IPS-20b (cell line): Measurements from ENCODE around the gene SERGEF.
"Not testable (repeated sequence)": the region's sequence is repeated elsewhere in the genome, so short reads cannot be mapped to it uniquely, and the experiment has no call there.

Source experiments
- H3K27ac ChIP-seq: one replicate; pipeline ENCODE4 v1.5.1; 2013; ENCODE audit warnings: low read length
- H3K27me3 ChIP-seq: 2 replicates; pipeline ENCODE4 v1.6.1; 2013; ENCODE audit warnings: mild to moderate bottlenecking, low read length, inconsistent platforms; ENCODE audit not compliant: insufficient read depth
- H3K36me3 ChIP-seq: 2 replicates; pipeline ENCODE4 v1.6.1; 2013; ENCODE audit warnings: low read depth, mild to moderate bottlenecking, inconsistent platforms, low read length, moderate library complexity; ENCODE audit not compliant: insufficient read depth
- H3K4me1 ChIP-seq: 2 replicates; pipeline ENCODE4 v1.6.1; 2013; ENCODE audit warnings: mild to moderate bottlenecking, control low read depth, inconsistent platforms, low read length, moderate library complexity; ENCODE audit not compliant: insufficient read depth
- H3K4me3 ChIP-seq: 2 replicates; pipeline ENCODE4 v1.5.1; 2013; ENCODE audit warnings: mild to moderate bottlenecking, low read length, inconsistent platforms
- H3K9ac ChIP-seq: 2 replicates; pipeline ENCODE4 v1.6.1; 2013; ENCODE audit warnings: low read depth, mild to moderate bottlenecking, inconsistent platforms, low read length, moderate library complexity
- H3K9me3 ChIP-seq: 2 replicates; pipeline ENCODE4 v1.6.1; 2013; ENCODE audit warnings: mild to moderate bottlenecking, low read depth, low read length, inconsistent platforms; ENCODE audit not compliant: insufficient read depth

The SERGEF gene

GRCh38 chr11:18014876-18015275 lies 2.0 kb upstream of the SERGEF start:
- H3K27me3 ChIP-seq: peaks cover 38% of the 10 kb centered on the region
- H3K4me3 ChIP-seq: no peak overlapping the region
- no peaks in the 10 kb centered on the region for H3K9me3 ChIP-seq
- H3K4me1 ChIP-seq: peaks cover 5% of the 10 kb centered on the region; the same call in 1 of the 2 replicates
- no peak overlapping the region for H3K27ac ChIP-seq
- no peaks in the 10 kb centered on the region for H3K36me3 ChIP-seq
- H3K9ac ChIP-seq: no peak overlapping the region

DNA sequence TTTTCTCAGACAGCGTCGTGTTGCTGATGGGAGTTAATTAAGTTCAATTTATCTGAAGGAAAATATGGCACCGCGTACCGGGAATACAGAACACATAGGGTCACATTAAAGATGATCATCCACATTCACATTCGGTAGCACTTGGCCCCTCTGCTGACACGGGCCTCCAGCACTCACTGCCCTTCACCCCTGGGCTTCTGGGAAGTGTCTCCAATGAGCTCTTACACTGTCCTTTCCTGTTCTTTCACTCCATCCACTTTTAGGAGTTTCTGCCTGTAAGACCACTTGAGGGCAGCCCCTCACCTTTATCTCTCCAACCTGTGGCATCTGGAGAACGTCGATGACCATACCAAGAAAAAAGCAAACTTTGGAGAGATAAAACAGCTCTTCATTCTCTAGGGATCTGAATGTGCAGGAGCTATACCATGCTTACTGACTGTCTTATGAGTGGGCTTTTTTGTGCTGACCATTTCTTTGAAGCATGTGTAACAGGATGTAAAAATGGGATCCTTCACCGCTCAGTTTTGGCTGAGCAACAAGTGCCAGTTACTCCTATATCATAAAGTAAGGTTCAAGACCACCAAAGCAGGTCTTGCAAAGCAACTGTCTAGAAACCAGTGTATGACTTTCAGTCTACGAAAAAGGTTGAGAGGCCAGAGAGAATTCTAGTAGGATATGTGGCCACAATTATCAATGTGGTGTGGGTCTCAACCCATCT lies 1.1 kb upstream of the SERGEF start:
- no peak overlapping the region for H3K27ac ChIP-seq
- H3K36me3 ChIP-seq: no peaks in the 10 kb centered on the region
- H3K4me1 ChIP-seq: peaks cover 5% of the 10 kb centered on the region; the same call in 1 of the 2 replicates
- peak overlapping the region; percentile 95 for H3K4me3 ChIP-seq
- H3K27me3 ChIP-seq: peaks cover 38% of the 10 kb centered on the region
- H3K9me3 ChIP-seq: no peaks in the 10 kb centered on the region
- peak overlapping the region; percentile 71; the same call in 1 of the 2 replicates for H3K9ac ChIP-seq

DNA sequence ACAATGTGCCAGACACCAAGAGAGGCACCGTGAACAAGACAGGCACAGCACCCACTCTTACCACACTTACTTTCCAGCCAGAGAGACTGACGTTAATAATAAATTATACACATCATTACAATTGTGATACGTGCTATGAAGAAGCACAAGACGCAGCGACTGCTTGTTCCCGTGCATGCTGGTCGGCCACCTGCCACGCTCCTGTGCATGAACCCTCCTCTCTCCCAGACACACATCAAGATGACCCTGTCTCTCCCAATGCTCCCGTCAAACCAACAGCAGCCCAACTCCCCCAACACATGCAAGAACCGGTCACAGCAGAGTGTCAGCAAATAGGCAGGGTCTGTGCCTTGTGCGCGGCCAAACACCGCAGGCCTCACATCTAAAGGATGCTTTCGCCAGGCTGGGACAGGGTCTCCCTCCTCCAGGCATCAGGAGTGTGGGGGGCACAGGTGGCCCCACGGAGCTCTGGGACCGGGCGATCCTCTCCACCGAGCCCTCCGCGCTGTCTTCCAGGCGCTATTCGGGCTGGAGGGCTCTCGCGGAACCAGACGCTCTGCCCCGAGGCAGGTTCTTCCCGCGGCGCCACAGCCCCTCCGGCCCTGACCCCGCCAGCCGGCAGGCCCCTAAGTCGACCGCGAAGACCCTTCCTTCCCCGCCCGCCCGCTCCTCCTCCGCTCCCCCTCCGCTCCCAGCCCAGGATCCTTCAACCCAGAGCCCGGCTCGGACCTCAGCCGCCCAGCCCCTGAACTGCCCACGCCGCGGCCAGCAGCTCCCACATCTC lies 533 bp downstream of the SERGEF start:
- H3K27me3 ChIP-seq: peaks cover 38% of the 10 kb centered on the region
- no peaks in the 10 kb centered on the region for H3K36me3 ChIP-seq
- no peaks in the 10 kb centered on the region for H3K9me3 ChIP-seq
- H3K4me3 ChIP-seq: peak overlapping the region; percentile 95
- H3K4me1 ChIP-seq: peaks cover 5% of the 10 kb centered on the region; the same call in 1 of the 2 replicates
- no peak overlapping the region for H3K27ac ChIP-seq
- peak overlapping the region; percentile 68; the same call in 1 of the 2 replicates for H3K9ac ChIP-seq

DNA sequence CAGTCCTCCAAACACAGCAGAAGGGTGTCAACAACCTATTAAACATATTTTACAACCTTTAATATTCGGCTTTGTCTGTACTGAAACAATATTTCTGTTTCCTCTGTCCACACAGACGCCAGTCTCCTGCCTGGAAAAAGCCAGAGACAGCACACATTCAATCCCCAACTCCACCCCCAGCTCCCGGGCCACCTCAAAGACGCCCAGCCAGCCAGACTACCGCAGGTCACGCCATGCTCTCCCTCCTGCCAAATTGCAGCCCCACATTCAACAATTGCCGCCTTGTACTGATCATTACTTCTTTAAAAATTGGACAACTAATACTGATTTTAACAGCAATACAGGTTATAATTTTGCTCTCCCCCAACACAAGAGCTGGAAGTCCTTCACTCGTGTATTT lies 1.2 kb downstream of the SERGEF start:
- Histone ChIP-seq H3K27ac (no peak overlapping the region), H3K27me3 (peaks cover 38% of the 10 kb centered on the region), H3K9ac (peak overlapping the region; percentile 68; the same call in 1 of the 2 replicates), H3K4me1 (peaks cover 5% of the 10 kb centered on the region; the same call in 1 of the 2 replicates), H3K4me3 (peak overlapping the region; percentile 95; the same call in 1 of the 2 replicates), H3K36me3 (peaks cover 1% of the 10 kb centered on the region; the same call in 1 of the 2 replicates), H3K9me3 (no peaks in the 10 kb centered on the region)

- Histone ChIP-seq H3K27ac (no peak overlapping the region), H3K4me3 (no peak overlapping the region), H3K36me3 (peaks cover 7% of the 10 kb centered on the region; the same call in 1 of the 2 replicates), H3K4me1 (peaks cover 5% of the 10 kb centered on the region; the same call in 1 of the 2 replicates), H3K27me3 (peaks cover 34% of the 10 kb centered on the region), H3K9ac (no peak overlapping the region), H3K9me3 (no peaks in the 10 kb centered on the region)
Observed at GRCh38 chr11:18010977-18011586, 1.8 kb downstream of the SERGEF start.

DNA sequence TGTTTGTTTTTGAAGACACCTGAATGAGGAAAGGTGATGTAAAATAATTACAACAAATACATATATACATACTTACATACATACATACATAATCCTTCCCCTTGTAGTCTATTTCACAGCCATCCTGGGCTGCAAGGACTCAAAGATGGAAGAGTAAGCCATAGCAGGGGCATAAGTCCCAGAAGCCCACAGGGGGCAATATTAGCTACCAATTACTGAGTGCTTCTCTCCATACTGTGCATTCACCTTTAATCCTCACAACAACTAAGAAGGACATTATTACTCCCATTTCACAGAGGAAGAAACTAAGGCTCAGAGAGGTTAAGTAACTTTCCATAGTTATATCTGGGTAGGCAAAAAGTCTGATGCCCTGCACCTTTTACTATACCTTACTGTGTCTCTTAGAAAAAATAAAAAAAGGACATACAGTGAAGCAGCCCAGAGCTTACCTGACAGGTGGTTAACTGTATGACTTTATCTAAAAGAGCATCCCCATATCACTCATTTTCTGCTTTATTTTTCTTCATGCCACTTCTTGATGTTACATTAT lies 2.7 kb downstream of the SERGEF start:
- peaks cover 11% of the 10 kb centered on the region; the same call in 1 of the 2 replicates for H3K36me3 ChIP-seq
- no peaks in the 10 kb centered on the region for H3K9me3 ChIP-seq
- H3K9ac ChIP-seq: no peak overlapping the region
- H3K27ac ChIP-seq: no peak overlapping the region
- H3K27me3 ChIP-seq: peaks cover 25% of the 10 kb centered on the region
- H3K4me1 ChIP-seq: peaks cover 5% of the 10 kb centered on the region; the same call in 1 of the 2 replicates
- H3K4me3 ChIP-seq: no peak overlapping the region

DNA sequence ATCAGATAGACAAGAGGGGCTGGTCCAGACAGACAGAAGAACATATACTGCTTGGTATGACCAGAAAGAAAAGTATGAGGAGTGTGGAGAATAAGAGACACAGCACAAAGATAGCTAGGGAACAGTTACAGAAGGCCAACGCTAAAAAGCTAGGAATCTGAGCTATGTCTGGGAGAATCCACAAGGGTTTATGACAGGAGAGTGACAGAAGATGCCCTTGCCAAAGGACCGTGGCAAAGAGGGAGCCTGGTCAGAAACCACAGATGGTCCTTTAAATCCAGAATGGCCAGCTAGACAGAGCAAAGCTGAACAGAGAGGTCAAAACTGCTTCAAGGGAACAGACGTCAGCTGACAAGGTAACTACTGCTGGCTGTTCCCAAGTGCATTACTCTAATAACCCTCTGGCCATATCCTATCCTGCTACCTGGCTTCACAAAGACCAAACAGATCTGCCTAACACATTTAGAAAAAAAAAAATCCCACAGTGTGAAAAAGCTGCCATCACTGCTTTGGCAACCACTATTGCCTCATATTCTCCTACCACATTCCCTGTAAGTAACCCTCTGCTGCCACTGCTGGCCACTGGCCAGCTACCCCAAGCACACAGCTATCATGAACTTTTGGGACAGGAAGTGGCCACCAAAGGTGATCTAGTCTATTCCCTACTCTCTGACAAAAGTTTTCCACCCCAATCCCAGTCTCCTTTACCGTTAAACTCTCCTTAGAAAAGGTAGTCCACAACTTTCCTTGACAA lies 7.3 kb downstream of the SERGEF start:
- H3K36me3 ChIP-seq: peaks cover 32% of the 10 kb centered on the region; the same call in 1 of the 2 replicates
- no peak overlapping the region for H3K27ac ChIP-seq
- no peaks in the 10 kb centered on the region for H3K9me3 ChIP-seq
- H3K4me3 ChIP-seq: no peak overlapping the region
- no peaks in the 10 kb centered on the region for H3K4me1 ChIP-seq
- no peak overlapping the region for H3K9ac ChIP-seq
- H3K27me3 ChIP-seq: no peaks in the 10 kb centered on the region

DNA sequence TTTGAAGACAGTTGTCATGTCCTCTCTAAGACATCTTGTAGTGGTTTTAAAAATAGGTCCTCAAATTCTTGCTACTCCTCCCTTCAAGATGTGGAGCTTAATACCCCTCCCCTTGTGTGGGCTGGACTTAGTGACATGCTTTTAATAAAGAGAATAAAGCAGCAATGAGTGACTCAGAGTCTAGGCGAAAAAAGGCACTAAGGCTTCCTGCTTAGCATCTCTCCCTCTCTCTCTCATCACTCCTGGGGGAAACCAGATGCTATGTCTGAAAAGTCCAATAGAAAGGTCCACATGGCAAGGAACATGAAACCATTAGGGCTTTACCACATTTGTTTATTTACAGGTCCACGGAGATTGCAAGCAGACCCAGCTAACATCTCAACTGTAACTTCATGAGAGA lies 11.7 kb downstream of the SERGEF start:
- Histone ChIP-seq H3K9ac (no peak overlapping the region), H3K9me3 (no peaks in the 10 kb centered on the region), H3K4me3 (no peak overlapping the region), H3K36me3 (peaks cover 42% of the 10 kb centered on the region), H3K27me3 (no peaks in the 10 kb centered on the region), H3K4me1 (no peaks in the 10 kb centered on the region), H3K27ac (no peak overlapping the region)

GRCh38 chr11:18000760-18001159 lies 12.1 kb downstream of the SERGEF start:
- no peaks in the 10 kb centered on the region for H3K4me1 ChIP-seq
- no peak overlapping the region for H3K9ac ChIP-seq
- peaks cover 41% of the 10 kb centered on the region for H3K36me3 ChIP-seq
- H3K4me3 ChIP-seq: no peak overlapping the region
- no peaks in the 10 kb centered on the region for H3K9me3 ChIP-seq
- H3K27ac ChIP-seq: no peak overlapping the region
- no peaks in the 10 kb centered on the region for H3K27me3 ChIP-seq

DNA sequence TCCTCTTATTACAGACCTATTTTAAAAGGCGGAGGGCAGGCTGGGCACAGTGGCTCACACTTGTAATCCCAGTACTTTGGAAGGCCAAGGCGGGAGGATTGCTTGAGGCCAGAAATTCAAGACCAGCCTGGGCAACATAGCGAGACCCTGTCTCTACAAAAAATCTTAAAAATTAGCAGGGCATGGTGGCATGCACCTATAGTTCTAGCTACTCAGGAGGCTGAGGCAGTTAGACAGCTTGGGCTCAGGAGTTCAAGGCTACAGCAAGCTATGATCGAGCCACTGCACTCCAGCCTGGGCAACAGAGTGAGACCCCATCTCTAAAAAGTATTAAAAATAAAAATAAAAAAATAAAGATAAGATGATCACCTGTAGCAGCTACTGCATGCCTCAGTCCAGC lies 12.7 kb downstream of the SERGEF start:
- not testable (repeated sequence) for H3K4me3 ChIP-seq, H3K9me3 ChIP-seq, H3K9ac ChIP-seq, H3K27ac ChIP-seq, H3K4me1 ChIP-seq, H3K27me3 ChIP-seq
- peaks cover 36% of the 10 kb centered on the region for H3K36me3 ChIP-seq

DNA sequence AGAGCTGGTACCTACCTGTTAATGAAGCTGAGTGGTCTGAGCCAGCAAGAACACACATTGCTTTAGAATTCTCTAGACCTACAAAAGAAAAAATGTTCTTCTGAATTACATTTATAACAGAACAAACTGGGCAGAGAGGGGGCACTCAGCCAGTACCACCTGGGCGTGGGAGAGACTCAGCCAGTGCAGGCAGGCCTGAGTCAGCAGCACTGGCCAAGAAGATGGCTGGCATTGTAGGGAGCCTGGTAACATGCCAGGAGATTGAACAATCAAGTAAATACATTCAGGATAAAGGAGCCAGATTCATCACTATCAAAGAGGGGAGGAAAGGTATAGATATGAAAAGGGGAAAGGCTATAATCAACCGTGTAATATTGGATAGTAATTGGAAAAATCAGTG lies 19.9 kb downstream of the SERGEF start:
- peaks cover 14% of the 10 kb centered on the region; the same call in 1 of the 2 replicates for H3K36me3 ChIP-seq

More for the DNA sequence above, 19.9 kb downstream of the SERGEF start:
- Histone ChIP-seq H3K9me3 (no peaks in the 10 kb centered on the region), H3K4me1 (no peaks in the 10 kb centered on the region), H3K9ac (no peak overlapping the region), H3K27ac (no peak overlapping the region), H3K4me3 (no peak overlapping the region), H3K27me3 (no peaks in the 10 kb centered on the region)
